C4-2B (cell line): Measurements from ENCODE around the gene NF2.

Source experiments
- CTCF ChIP-seq: fragments of 450-650 bp; conservative IDR thresholded peaks from 2 replicates; pipeline ENCODE4 v1.5.1; 2017; ENCODE audit warnings: mild to moderate bottlenecking
- ZFX ChIP-seq: fragments of 450-650 bp; IDR thresholded peaks from 2 replicates; pipeline ENCODE4 v1.6.1; 2017

- TF ChIP-seq CTCF, result no peak
- TF ChIP-seq ZFX, result no peak
Measured at GRCh38 chr22:29707471-29707870, 104.0 kb downstream of the NF2 start.
